HG02973 (cell line): ENCODE results near the gene ARID3C.
A peak's percentile ranks its signal among the peaks of the same experiment; 100 is the strongest.

ENCODE experiments used
- ATAC-seq: cut with Tn5 transposase; IDR thresholded peaks from one replicate; pipeline ENCODE4 v1.9.1; 2021; ENCODE audit warnings: moderate library complexity; ENCODE audit not compliant: unreplicated experiment

ARID3C gene

GRCh38 chr9:34603610-34604231 is 25.1 kb downstream of the ARID3C start:
- peak; percentile 56 for ATAC-seq

- no peak for ATAC-seq
These were observed 26.8 kb downstream of the ARID3C start for GRCh38 chr9:34601937-34602573.

GRCh38 chr9:34600908-34601307 is 28.0 kb downstream of the ARID3C start:
- ATAC-seq: no peak

GRCh38 chr9:34599546-34599945 is 29.3 kb downstream of the ARID3C start:
- ATAC-seq: no peak

- no peak for ATAC-seq
These were observed 34.7 kb downstream of the ARID3C start for GRCh38 chr9:34594177-34594576.

- ATAC-seq: no peak
These were observed 35.8 kb downstream of the ARID3C start for GRCh38 chr9:34592895-34593601.

GRCh38 chr9:34591917-34592866 is 36.7 kb downstream of the ARID3C start:
- no peak for ATAC-seq

GRCh38 chr9:34591248-34591916 is 37.5 kb downstream of the ARID3C start:
- ATAC-seq: peak; percentile 54

- no peak for ATAC-seq
These were observed 38.3 kb downstream of the ARID3C start for GRCh38 chr9:34590381-34591247.

GRCh38 chr9:34589636-34590380 is 39.1 kb downstream of the ARID3C start, which contains the start of gene CNTFR:
TSS of gene CNTFR (minus strand) at chr9:34589724. CDS start at chr9:34568981, 20,743 bp downstream.
- ATAC-seq: no peak

GRCh38 chr9:34588671-34589635 is 39.9 kb downstream of the ARID3C start:
- ATAC-seq: no peak

GRCh38 chr9:34587271-34587670 is 41.6 kb downstream of the ARID3C start:
- no peak for ATAC-seq

GRCh38 chr9:34585946-34586669 is 42.8 kb downstream of the ARID3C start:
- no peak for ATAC-seq

GRCh38 chr9:34584970-34585369 is 43.9 kb downstream of the ARID3C start:
- no peak for ATAC-seq

- ATAC-seq: no peak
These were observed 46.1 kb downstream of the ARID3C start for GRCh38 chr9:34582787-34583186.

GRCh38 chr9:34581318-34581717 is 47.5 kb downstream of the ARID3C start:
- no peak for ATAC-seq

GRCh38 chr9:34580358-34580757 is 48.5 kb downstream of the ARID3C start:
- no peak for ATAC-seq
